Peyer's patch (tissue), 4 donors: ENCODE measurements around the gene RPL4.

Source experiments
- POLR2A ChIP-seq, 2 donors: fragments of 450-650 bp; IDR thresholded peaks; one replicate each; pipeline ENCODE4 v1.5.1; 2017; ENCODE audit warnings: antibody characterized with exemption in 2 of 2, mild to moderate bottlenecking in 2 of 2, moderate library complexity in 2 of 2
- TF ChIP-seq, protein P1 (sequence below), 6 experiments: fragments of 450-650 bp in 4 of 6; fragments of 200-600 bp in 2 of 6; sonication (generic) in 1 of 6; IDR thresholded peaks; one replicate each; pipeline ENCODE4 v1.5.1; 2017 to 2019; ENCODE audit warnings: antibody characterized with exemption in 6 of 6, mild to moderate bottlenecking in 3 of 6, moderate library complexity in 1 of 6

DNA sequence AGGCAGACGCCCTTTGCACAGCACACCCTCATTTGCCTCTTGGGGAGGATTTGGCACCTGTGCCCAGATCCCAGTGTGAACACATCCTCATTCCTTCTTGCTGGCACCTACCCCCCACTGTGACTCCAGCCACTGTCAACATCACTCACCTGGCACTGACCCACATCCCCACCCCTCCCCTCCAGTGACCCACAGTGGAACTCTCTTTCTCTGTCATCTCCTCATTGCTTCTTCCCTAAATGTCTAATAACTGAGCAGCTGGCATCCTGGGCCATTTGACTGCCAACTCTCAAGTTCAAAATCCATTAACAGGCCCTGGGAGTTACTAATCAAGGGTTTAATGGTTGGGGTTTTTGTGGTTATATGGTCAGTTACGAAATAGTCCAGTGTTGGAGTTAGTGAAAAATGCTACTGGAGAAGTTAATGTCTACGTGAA, 21.5 kb downstream of the RPL4 start:
- TF ChIP-seq, protein P1, sequence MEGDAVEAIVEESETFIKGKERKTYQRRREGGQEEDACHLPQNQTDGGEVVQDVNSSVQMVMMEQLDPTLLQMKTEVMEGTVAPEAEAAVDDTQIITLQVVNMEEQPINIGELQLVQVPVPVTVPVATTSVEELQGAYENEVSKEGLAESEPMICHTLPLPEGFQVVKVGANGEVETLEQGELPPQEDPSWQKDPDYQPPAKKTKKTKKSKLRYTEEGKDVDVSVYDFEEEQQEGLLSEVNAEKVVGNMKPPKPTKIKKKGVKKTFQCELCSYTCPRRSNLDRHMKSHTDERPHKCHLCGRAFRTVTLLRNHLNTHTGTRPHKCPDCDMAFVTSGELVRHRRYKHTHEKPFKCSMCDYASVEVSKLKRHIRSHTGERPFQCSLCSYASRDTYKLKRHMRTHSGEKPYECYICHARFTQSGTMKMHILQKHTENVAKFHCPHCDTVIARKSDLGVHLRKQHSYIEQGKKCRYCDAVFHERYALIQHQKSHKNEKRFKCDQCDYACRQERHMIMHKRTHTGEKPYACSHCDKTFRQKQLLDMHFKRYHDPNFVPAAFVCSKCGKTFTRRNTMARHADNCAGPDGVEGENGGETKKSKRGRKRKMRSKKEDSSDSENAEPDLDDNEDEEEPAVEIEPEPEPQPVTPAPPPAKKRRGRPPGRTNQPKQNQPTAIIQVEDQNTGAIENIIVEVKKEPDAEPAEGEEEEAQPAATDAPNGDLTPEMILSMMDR (IDR thresholded peaks at IDR 0.05): no peak
- TF ChIP-seq POLR2A (IDR thresholded peaks at IDR 0.05): no peak
